K562 (cell line): Measurements from ENCODE around the gene CMBL. TPM values are rescaled to one million over a fixed set of nuclear protein-coding genes. Genes with fewer than 3 reads are reported as not detected.

Source experiments
- ATAC-seq: fragments of 200-7000 bp; cut with Tn5 transposase; 3 replicates; pipeline ENCODE4 v1.9.1; 2020; ENCODE audit warnings: moderate library complexity
- BruUV-seq: library from RNA; stranded (reverse); fragments of 400-500 nt; replicated peaks from 2 replicates; lab custom pipeline; 2021; lab: Mats Ljungman, UMichigan
- CTCF ChIA-PET: fragments of 300-600 bp; formaldehyde crosslinking; extraction: SDS; loops from one replicate; lab custom pipeline; 2021; ENCODE audit warnings: low intra/inter-chr PET ratio; lab: Yijun Ruan, JAX
- POLR2A ChIA-PET: fragments of 300-600, 350-650 bp; sonication (Branson Sonifier 250); formaldehyde crosslinking; extraction: SDS; loops from one replicate; lab custom pipeline; 2021; ENCODE audit warnings: antibody characterized with exemption, inconsistent platforms; lab: Yijun Ruan, JAX
- DNase-seq, 4 experiments: peaks; one replicate each; pipeline versions ENCODE4 v3.0.0 to v3.0.0-alpha.2; 2011 to 2018; ENCODE audit warnings: low spot score in 3 of 4, mixed read lengths in 3 of 4; ENCODE audit errors: extremely low read depth in 1 of 4
- FAIRE-seq: peaks from 2 replicates; lab custom pipeline; 2011; peaks lifted over from hg19 to GRCh38; lab: Jason Lieb, UNC
- H2AFZ ChIP-seq: 2 replicates; pipeline ENCODE4 v1.6.0; 2011; ENCODE audit warnings: low read depth, low read length, control low read depth, inconsistent platforms
- H3K27ac ChIP-seq: fragments of 200-600 bp; 3 replicates; pipeline ENCODE4 v1.8.0; 2011; ENCODE audit warnings: low read depth, mild to moderate bottlenecking, control low read depth, inconsistent platforms, low read length, moderate library complexity, mixed read lengths; ENCODE audit errors: extremely low read depth
- H3K27me3 ChIP-seq, 2 experiments: fragments of 300-600 bp in 1 of 2; 2 replicates in 1 of 2; 3 replicates in 1 of 2; pipeline versions ENCODE4 v1.6.0 to v1.8.0; 2011; ENCODE audit warnings: inconsistent platforms in 2 of 2, low read length in 2 of 2, mild to moderate bottlenecking in 1 of 2, mixed read lengths in 1 of 2, moderate library complexity in 1 of 2; ENCODE audit not compliant: control insufficient read depth in 2 of 2, insufficient read depth in 2 of 2
- H3K36me3 ChIP-seq: fragments of 300-600 bp; 3 replicates; pipeline ENCODE4 v1.8.0; 2011; ENCODE audit warnings: mild to moderate bottlenecking, low read length, inconsistent platforms; ENCODE audit not compliant: control insufficient read depth, insufficient read depth
- H3K4me1 ChIP-seq, 2 experiments: fragments of 200-600 bp in 1 of 2; replicated peaks in 1 of 2; 2 replicates in 1 of 2; 3 replicates in 1 of 2; pipeline versions ENCODE4 v1.5.1 to v1.8.0; 2011; ENCODE audit warnings: inconsistent platforms in 2 of 2, low read length in 2 of 2, mild to moderate bottlenecking in 1 of 2, mixed read lengths in 1 of 2, moderate library complexity in 1 of 2; ENCODE audit not compliant: control insufficient read depth in 2 of 2, insufficient read depth in 2 of 2
- H3K4me2 ChIP-seq: 2 replicates; pipeline ENCODE4 v1.6.1; 2011; ENCODE audit warnings: low read length, control low read depth, inconsistent platforms, mixed read lengths; ENCODE audit not compliant: insufficient read depth
- H3K4me3 ChIP-seq: fragments of 200-600 bp; sonication (generic), shearing (Covaris generic); 2 replicates; pipeline ENCODE4 v1.5.1; 2016; ENCODE audit warnings: control low read depth, inconsistent platforms
- H3K79me2 ChIP-seq: fragments of 200-600 bp; 3 replicates; pipeline ENCODE4 v1.8.0; 2011; ENCODE audit warnings: low read length, inconsistent platforms; ENCODE audit not compliant: control insufficient read depth, insufficient read depth
- H3K9ac ChIP-seq, 2 experiments: 2 replicates each; pipeline versions ENCODE4 v1.6.0 to v1.6.1; 2011; ENCODE audit warnings: low read depth in 2 of 2, low read length in 2 of 2, control low read depth in 1 of 2, inconsistent platforms in 1 of 2, mild to moderate bottlenecking in 1 of 2, mixed read lengths in 1 of 2; ENCODE audit not compliant: insufficient read depth in 1 of 2
- H3K9me1 ChIP-seq: one replicate; pipeline ENCODE4 v1.6.0; 2011; ENCODE audit warnings: inconsistent platforms, mild to moderate bottlenecking, low read length, moderate library complexity; ENCODE audit not compliant: control insufficient read depth, insufficient read depth
- H3K9me3 ChIP-seq: replicated peaks from 2 replicates; pipeline ENCODE4 v1.5.1; 2011; ENCODE audit warnings: low read depth, low read length, inconsistent platforms; ENCODE audit not compliant: control insufficient read depth, insufficient read depth
- H4K20me1 ChIP-seq: replicated peaks from 2 replicates; pipeline ENCODE4 v1.6.1; 2011; ENCODE audit warnings: low read length, inconsistent platforms, mixed read lengths; ENCODE audit not compliant: control insufficient read depth, insufficient read depth
- CEBPB ChIP-seq: fragments of 450-650 bp; IDR thresholded peaks from 2 replicates; pipeline ENCODE4 v1.6.1; 2016; ENCODE audit warnings: missing genetic modification characterization, missing compliant biosample characterization
- KLF1 ChIP-seq: fragments of 450-650 bp; IDR thresholded peaks from 2 replicates; pipeline ENCODE4 v1.6.1; 2016; ENCODE audit warnings: missing genetic modification characterization, missing compliant biosample characterization
- MTA3 ChIP-seq: fragments of 450-650 bp; formaldehyde crosslinking; IDR thresholded peaks from 2 replicates; pipeline ENCODE4 v1.6.1; 2017; ENCODE audit warnings: mild to moderate bottlenecking, borderline replicate concordance
- NFE2L1 ChIP-seq: fragments of 450-650 bp; IDR thresholded peaks from 2 replicates; pipeline ENCODE4 v1.6.1; 2016; ENCODE audit warnings: missing genetic modification characterization, low read depth, mild to moderate bottlenecking, missing compliant biosample characterization, moderate library complexity, borderline replicate concordance
- ZNF232 ChIP-seq: sonication (generic); formaldehyde crosslinking; IDR thresholded peaks from 2 replicates; pipeline ENCODE4 v1.8.0; 2022; ENCODE audit warnings: mild to moderate bottlenecking, missing genetic modification reagents
- ZNF263 ChIP-seq: sonication (generic); formaldehyde crosslinking; IDR thresholded peaks from 2 replicates; pipeline ENCODE4 v1.8.0; 2022; ENCODE audit warnings: mild to moderate bottlenecking, missing genetic modification reagents, borderline replicate concordance
- WGBS: fragments of 100-300 bp; shearing (Covaris generic); methylation state at CpG from one replicate; pipeline ENCODE4 v1.1.6; 2016; ENCODE audit warnings: low coverage, mixed read lengths; ENCODE audit not compliant: insufficient coverage; ENCODE audit errors: missing lambda C conversion rate; 5-methylcytosine and 5-hydroxymethylcytosine counted together
- in situ Hi-C: fragments of 300-500 bp; cut with MboI; formaldehyde crosslinking; loops from 4 replicates; pipeline ENCODE4 v1.15.0; 2018; ENCODE audit warnings: inconsistent platforms, mixed read lengths
- intact Hi-C: fragments of 100-400 bp; cut with micrococcal nuclease; formaldehyde crosslinking; loops from 2 replicates; pipeline ENCODE4 v1.14.2; 2022
- polyA plus RNA-seq, 8 experiments: library from polyadenylated mRNA; depleted of rRNA in 4 of 8; stranded (reverse) in 5 of 8; unstranded in 3 of 8; fragments of >200 nt; fragmentation: Nextera tagmentation in 2 of 8; fragmentation: Illumina TruSeq in 1 of 8; extraction: Ambion mirVana in 2 of 8; extraction: Trizol in 1 of 8; gene quantifications; 2 replicates each; pipeline versions ENCODE4 v1.2.1 to v1.2.3, GENCODE V29; 2011 to 2014; ENCODE audit warnings: inconsistent platforms in 1 of 8, missing spikeins in 1 of 8
- total RNA-seq, 7 experiments: library from RNA; depleted of rRNA in 6 of 7; stranded (reverse); fragments of >200 nt in 6 of 7; fragmentation: Illumina TruSeq in 2 of 7; extraction: Trizol in 2 of 7; gene quantifications; 2 replicates each; pipeline versions ENCODE4 v1.2.1 to v1.2.3, GENCODE V29; 2011 to 2021; ENCODE audit warnings: low replicate concordance in 1 of 7
- TF ChIP-seq, protein P1 (sequence below): sonication (generic); formaldehyde crosslinking; IDR thresholded peaks from 2 replicates; pipeline ENCODE4 v1.8.0; 2022; ENCODE audit warnings: mild to moderate bottlenecking, missing genetic modification reagents
- TF ChIP-seq, protein P2 (sequence below): fragments of 450-650 bp; IDR thresholded peaks from 2 replicates; pipeline ENCODE4 v1.6.1; 2016; ENCODE audit warnings: antibody characterized with exemption
- TF ChIP-seq, protein P3 (sequence below), 2 experiments: fragments of 450-650 bp; IDR thresholded peaks; 2 replicates each; pipeline ENCODE4 v1.6.1; 2016; ENCODE audit warnings: mild to moderate bottlenecking in 2 of 2, borderline replicate concordance in 1 of 2, low read depth in 1 of 2, moderate library complexity in 1 of 2

The CMBL gene
- total and polyA plus RNA-seq, 9 of the 15 experiments (the other 6 are each of a cell fraction or from before 2014, with no cell fraction given): 22.6 to 192 (median 71.1) TPM

DNA sequence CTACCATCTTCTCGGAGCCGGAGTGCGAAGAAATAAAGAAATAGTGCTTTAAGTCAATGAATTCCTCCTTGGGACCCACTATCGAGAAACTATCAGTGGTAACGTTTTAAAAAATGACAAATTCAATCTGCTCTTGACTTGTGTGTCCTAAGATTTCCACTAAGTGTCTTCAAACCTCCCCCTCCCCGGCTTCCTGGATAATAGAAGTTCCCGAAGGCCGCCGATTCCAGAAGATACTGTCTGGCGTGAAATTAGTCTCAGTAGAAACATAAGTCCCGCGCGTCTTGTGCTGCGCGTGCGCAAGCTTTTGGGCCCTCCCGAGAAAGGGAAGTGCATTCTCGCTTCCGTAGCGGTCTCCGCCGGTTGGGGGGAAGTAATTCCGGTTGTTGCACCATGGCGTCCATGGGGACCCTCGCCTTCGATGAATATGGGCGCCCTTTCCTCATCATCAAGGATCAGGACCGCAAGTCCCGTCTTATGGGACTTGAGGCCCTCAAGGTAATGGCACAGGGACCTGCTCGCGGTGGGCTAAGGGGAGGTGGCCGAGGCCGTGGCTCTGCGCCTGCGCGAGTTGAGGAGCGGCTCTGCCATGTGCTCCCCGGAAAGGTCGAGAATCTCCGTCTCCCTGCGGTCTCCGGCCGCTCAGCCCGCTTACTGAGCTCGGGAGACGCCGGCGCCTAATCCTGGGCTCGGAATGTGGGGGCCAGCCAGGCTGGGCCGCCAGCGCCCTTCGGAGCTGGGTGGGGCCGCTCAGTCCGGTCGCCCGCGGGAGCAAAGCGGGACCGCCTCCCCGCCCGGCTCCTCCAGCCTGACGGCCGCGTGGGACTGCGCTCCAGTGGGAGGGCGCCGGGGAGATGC is 57.5 kb downstream of the CMBL start, which contains the start of gene CCT5:
CCT5 (plus strand) TSS at position 333 of the 858 bp plus-strand sequence; CDS start at position 394, 61 bp downstream.
- Histone ChIP-seq H3K4me2 (peak within 1 kb of the TSS; percentile 100), H3K9ac (peak within 1 kb of the TSS; percentile 99 to 100), H3K36me3 (peaks cover 49% of the 10 kb centered on the region), H4K20me1 (peaks cover 29% of the 10 kb centered on the region), H2AFZ (peak within 1 kb of the TSS; percentile 94), H3K27ac (peak within 1 kb of the TSS; percentile 95), H3K79me2 (peaks cover 85% of the 10 kb centered on the region), H3K9me3 (no peaks in the 10 kb centered on the region), H3K27me3 (no peaks in the 10 kb centered on the region), H3K9me1 (peaks cover 3% of the 10 kb centered on the region), H3K4me1 (peaks cover 12 to 20% of the 10 kb centered on the region in 2 experiments), H3K4me3 (peak within 1 kb of the TSS; percentile 83)
- ChIA-PET POLR2A (interaction anchor here (0.6 to 5.6 kb wide), 16 partner anchors 12 to 176 kb away, joined by 3 to 72 read pairs (median 4); partner anchors contain the start of gene MARCHF6), CTCF (no interaction called here)
- BruUV-seq: TSS peak; percentile 50
- ATAC-seq (peak; percentile 76), FAIRE-seq (peak; percentile 87), DNase-seq (peak; percentile 93 to 99 (median 96))
- intact Hi-C loops: loop anchor here (5.0 kb wide), 2 partner anchors 57 to 102 kb away; partner anchors contain the start of genes CMBL and MARCHF6
- in situ Hi-C loops: no loop called here
- WGBS: under 1% methylated on average over 65 of the region's 67 CpGs
- TF ChIP-seq, protein P1, sequence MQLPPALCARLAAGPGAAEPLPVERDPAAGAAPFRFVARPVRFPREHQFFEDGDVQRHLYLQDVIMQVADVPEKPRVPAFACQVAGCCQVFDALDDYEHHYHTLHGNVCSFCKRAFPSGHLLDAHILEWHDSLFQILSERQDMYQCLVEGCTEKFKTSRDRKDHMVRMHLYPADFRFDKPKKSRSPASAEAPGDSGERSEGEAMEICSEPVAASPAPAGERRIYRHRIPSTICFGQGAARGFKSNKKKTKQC (CRISPR knock-in tag): peak; percentile 91
- 0 out of 2 replicates have a peak, but pooled peaks have one; percentile 11 for TF ChIP-seq KLF1 (tag)
- TF ChIP-seq ZNF263: peak; percentile 81
- TF ChIP-seq, protein P2, sequence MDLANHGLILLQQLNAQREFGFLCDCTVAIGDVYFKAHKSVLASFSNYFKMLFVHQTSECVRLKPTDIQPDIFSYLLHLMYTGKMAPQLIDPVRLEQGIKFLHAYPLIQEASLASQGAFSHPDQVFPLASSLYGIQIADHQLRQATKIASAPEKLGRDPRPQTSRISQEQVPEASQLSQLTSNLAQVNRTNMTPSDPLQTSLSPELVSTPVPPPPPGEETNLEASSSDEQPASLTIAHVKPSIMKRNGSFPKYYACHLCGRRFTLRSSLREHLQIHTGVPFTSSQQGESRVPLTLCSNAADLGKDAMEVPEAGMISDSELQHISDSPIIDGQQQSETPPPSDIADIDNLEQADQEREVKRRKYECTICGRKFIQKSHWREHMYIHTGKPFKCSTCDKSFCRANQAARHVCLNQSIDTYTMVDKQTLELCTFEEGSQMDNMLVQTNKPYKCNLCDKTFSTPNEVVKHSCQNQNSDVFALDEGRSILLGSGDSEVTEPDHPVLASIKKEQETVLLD: peak; percentile 98
- peak; percentile 94; the same call in 1 of the 2 replicates for TF ChIP-seq MTA3
- TF ChIP-seq NFE2L1 (tag): no peak
- peak; percentile 52; the same call in 1 of the 2 replicates for TF ChIP-seq ZNF232
- peak; percentile 64 for TF ChIP-seq CEBPB (tag)
- TF ChIP-seq, protein P3, sequence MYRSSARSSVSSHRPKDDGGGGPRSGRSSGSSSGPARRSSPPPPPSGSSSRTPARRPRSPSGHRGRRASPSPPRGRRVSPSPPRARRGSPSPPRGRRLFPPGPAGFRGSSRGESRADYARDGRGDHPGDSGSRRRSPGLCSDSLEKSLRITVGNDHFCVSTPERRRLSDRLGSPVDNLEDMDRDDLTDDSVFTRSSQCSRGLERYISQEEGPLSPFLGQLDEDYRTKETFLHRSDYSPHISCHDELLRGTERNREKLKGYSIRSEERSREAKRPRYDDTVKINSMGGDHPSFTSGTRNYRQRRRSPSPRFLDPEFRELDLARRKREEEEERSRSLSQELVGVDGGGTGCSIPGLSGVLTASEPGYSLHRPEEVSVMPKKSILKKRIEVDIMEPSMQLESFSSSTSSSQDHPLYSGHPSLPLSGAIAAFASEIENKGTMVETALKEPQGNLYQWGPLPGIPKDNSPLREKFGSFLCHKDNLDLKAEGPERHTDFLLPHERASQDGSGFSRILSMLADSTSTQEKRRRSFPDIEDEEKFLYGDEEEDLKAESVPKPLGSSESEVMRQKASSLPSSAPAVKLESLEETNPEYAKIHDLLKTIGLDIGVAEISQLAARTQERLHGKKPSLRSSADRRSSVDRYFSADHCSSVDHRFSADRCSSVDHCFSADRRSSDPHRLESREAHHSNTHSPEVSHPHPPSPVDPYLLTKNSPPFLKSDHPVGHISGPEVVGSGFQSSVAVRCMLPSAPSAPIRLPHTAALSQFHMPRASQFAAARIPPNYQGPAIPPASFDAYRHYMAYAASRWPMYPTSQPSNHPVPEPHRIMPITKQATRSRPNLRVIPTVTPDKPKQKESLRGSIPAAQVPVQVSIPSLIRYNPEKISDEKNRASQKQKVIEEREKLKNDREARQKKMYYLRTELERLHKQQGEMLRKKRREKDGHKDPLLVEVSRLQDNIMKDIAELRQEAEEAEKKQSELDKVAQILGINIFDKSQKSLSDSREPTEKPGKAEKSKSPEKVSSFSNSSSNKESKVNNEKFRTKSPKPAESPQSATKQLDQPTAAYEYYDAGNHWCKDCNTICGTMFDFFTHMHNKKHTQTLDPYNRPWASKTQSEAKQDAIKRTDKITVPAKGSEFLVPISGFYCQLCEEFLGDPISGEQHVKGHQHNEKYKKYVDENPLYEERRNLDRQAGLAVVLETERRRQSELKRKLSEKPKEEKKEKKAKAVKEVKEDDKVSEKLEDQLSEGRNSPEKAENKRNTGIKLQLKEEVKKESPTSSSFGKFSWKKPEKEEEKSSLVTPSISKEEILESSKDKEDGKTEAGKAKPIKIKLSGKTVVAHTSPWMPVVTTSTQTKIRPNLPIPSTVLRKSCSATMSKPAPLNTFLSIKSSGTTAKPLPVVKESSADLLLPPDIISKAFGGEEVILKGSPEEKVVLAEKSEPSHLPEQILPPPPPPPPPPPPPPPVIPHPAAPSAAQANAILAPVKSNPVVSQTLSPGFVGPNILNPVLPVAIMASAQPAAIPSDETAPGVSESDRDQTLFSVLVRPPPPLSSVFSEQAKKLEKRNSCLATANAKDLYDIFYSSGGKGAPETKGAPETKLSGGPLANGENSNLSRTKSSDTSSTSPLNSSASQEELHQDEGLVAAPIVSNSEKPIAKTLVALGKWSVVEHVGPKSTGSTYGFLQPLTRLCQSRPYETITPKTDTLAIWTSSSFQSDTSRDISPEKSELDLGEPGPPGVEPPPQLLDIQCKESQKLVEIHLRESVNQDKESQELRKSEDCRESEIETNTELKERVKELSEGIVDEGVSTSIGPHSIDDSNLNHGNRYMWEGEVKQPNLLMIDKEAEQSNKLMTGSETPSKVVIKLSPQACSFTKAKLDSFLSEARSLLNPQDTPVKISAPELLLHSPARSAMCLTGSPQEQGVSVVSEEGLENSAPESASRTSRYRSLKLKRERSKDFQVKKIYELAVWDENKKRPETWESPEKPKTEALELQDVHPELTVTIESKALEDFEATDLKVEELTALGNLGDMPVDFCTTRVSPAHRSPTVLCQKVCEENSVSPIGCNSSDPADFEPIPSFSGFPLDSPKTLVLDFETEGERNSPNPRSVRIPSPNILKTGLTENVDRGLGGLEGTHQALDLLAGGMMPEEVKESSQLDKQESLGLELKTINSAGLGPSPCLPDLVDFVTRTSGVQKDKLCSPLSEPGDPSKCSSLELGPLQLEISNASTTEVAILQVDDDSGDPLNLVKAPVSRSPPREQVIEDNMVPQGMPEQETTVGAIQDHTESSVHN (IDR thresholded peaks at IDR 0.05; ENCODE audit: borderline replicate concordance in 1 of 2, low read depth in 1 of 2): peak in 1 of 2 experiments; percentile 43; a peak in 1 of 4 replicates
